DMS153 treated with DMSO at 0.1 percent for 48 hours (cell line): ENCODE data around the gene PXDC1.
A peak's percentile ranks its signal among the peaks of the same experiment; 100 is the strongest.
"Not testable (repeated sequence)": the region's sequence is repeated elsewhere in the genome, so short reads cannot be mapped to it uniquely, and the experiment has no call there.

Source experiments
- DNase-seq: peaks from one replicate; lab custom pipeline; 2025; ENCODE audit not compliant: unreplicated experiment; lab: John Stamatoyannopoulos, UW

Gene PXDC1

DNA sequence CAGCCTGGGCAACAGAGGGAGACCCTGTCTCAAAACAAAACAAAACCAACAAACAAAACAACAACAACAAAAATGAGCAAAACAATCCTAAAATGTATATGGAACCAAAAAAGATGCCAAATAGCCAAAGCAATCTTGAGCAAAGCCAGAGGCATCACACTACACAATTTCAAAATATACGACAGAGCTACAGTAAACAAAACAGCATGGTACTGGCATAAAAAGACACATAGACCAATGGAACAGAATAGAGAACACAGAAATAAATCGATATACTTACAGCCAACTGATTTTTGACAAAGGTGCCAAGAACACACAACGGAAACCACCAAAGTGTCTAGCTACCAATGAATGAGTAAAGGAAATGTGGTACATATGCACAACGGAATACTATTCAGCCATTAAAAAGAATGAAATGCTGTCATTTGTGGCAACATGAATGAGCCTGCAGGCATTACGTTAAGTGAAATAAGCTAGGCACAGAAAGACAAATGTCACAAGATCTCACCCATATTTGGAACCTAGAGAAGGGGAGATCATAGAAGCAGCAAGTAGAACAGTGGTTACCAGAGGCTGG lies 16.4 kb downstream of the PXDC1 start:
- DNase-seq, result no peak

DNA sequence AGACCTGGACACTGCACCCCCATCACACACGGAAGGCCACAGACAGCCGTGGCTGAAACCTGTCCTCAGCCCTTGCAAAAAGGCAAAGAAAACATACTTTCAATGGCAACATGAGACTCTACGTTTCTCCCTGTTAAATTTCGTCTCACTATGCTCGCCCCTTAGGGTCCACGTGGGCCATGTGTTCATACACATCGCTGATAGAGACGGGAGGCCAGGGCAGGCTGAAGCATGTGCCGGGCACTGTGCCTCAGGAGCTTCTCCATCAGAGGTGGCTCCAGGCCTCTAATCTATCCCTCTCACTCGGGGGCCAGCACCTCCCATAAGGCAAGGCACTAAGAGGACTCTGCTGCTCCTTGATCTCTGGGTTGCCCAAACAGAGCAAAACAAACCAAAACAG lies 17.5 kb downstream of the PXDC1 start:
- DNase-seq, result no peak

DNA sequence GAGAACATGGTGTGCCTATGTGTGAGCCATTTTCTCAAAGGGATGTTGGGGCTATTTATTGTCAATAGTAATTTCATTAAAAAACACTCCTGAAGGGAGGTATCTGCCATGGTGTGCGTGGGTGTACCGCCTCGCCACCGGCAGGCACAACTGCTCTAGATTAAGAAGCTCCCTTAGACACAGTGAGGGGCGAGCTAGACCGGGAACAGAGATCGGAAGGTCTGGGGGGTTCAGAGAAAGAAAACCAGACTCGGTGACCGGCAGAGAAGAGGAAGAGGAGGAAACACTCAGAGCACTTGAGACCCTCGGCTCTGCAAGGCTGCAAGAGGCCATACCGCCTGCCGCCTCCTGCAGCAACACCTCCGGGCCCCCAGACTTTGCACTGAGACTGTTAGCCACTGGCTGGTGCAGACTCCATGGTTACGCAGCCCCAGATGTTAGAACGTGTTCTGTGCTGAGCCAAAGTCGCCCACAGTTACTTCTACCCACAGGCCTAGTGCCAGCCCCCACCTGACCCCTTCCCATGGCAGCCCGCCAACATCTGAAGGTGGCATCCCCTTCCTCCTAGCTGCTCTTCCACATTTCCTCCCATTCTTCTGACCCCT lies 18.1 kb downstream of the PXDC1 start:
- DNase-seq, result no peak

DNA sequence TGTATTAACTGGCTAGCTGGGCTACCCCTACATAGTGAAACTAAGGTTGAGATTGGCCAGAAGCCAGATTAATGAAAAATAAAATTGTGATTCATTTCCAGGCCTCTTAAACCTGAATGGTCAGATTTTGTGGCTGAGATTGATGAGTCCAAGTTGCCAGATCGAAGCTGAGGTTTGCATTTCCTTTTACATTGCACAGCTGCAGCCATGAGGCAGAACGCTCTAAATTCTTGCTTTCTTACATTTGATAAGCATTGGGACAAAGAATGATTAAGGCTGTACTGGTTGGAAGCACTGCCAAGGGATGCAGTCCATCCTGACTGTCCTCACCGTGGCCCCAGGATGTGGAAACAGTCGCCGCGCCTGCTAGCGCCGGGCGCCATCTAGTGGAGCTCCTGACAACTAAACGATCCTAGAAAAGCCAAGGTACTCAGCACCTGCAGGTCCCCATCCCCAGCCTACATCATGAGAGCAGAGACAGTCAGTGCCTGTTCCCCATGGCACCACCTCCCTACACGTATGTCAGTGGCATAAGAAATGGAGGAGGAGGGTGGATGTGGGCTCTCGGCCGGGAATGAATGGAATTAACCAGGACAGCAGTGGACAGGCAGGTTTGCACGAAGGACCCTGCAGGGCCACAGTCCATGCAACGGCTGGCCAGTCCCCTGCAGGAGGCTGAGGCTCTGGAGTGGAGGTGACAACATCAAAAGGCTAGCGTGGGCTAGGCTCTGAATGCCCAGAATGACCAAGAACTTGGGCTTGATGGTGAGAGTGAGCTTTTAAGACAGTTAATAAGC lies 19.0 kb downstream of the PXDC1 start:
- peak; percentile 52 for DNase-seq

DNA sequence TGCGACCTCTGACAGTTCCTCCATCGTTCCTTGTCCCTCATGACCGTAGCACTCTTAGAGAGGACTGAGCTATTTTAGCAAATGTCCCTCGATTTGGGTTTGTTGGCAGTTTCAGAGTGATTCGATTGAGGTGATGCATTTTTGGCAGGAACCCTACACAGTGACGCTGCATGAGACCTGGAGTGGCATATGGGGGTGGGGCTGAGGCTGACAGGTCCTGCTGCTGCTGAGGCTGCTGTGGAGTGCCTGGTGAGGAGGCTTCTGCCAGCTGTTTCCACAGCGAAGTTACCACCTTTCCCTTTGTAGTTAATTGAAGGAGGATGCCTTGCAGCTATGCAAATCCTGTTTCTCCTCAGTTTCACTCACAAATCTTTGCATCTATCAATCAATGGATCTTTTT lies 19.8 kb downstream of the PXDC1 start:
- no peak for DNase-seq

DNA sequence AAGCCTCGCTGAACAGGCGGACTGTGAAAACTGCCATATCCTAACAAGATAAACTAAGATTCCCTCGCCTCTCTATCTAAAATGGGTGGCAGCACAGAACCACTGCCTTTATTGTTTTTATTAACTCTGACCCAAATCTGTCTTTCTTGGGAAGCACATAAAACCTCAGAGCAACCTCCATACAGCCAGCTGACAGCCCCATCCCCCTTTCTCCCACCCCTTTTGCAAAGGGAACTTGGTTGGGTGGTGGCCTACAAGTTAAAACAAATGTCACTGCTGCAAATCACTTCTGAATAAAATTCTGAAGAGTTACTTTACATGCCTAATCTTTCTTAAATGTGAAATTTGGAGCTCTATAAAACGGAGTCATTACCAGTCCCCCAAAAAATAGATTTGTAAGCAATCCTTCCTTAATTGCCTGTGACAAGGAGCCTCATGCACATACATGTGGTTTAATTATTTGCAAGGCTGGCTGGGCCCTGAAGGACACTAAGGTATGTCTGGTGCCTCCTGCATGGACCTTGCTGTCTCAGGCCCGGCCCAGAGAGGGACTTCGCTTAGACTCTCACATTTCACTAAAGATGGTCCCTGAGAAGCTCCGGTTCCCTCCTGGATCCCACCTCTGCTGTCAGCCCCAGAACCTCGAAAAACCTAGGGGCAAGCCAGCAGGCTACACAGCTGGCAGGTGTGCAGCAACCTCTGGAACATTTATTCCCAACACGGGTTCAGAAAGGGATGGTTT lies 21.7 kb downstream of the PXDC1 start:
- no peak for DNase-seq

DNA sequence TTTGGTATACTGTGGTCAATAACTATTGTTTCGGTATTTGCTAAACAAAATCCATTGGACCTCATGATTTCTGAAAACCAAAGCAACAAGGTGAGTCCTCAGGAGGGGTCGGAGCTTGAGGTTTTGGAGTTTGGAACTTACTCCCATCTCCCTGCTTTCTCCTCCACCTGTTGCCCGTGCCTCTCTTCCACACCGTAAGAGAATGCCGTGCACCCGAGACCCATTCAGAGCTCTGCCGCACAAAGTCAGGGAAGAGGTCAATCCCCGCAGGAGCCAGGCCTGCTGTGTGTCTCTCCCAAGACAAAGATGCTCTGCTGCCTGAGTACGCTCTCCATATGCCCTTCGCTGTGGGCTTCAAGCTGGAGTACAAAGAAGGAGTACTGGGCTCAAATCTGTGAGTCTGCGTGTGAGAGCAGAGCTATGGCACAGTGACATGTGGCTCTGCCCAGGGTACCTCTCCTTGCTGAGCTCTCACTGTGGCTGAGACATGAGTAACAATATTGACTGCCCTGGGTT lies 23.9 kb downstream of the PXDC1 start:
- no peak for DNase-seq

DNA sequence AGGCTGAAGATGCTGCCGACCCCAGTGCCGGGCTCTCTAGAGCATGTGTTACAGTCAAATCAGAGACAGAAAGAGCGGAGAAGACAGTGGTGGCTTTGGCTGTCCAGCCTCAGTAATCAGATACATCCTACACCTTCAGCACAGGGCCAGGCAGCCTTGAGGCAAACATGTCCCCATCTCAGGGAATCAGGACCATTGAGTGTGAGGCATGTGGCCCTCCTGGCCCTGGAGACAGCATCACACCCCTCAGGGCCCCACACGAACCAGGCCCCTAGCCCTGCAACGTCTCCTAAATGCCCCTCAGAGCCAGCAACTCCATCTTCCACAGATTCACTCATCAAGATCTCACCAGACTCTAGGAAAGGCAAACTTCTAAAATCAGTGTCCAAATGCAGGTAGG lies 24.5 kb downstream of the PXDC1 start:
- no peak for DNase-seq

DNA sequence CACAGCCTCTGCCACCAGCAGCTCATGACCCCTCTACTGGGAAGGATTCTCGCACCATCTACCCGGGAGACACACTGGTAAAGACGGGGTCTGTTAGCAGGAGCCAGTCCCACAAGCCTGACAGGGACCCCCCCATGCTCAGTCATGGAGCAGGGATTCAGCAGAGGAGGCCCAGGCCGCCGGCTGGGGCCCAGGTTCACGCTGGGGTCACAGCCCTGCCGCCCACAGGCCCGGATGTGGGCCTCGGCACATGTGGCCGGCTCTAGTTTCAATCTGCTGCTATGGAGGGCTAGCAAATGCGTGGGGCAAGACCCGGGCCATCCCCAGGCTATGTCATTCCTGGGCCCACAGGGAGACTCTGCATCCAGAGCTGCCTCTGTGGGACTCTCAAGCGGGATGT lies 25.1 kb downstream of the PXDC1 start:
- DNase-seq, result no peak

DNA sequence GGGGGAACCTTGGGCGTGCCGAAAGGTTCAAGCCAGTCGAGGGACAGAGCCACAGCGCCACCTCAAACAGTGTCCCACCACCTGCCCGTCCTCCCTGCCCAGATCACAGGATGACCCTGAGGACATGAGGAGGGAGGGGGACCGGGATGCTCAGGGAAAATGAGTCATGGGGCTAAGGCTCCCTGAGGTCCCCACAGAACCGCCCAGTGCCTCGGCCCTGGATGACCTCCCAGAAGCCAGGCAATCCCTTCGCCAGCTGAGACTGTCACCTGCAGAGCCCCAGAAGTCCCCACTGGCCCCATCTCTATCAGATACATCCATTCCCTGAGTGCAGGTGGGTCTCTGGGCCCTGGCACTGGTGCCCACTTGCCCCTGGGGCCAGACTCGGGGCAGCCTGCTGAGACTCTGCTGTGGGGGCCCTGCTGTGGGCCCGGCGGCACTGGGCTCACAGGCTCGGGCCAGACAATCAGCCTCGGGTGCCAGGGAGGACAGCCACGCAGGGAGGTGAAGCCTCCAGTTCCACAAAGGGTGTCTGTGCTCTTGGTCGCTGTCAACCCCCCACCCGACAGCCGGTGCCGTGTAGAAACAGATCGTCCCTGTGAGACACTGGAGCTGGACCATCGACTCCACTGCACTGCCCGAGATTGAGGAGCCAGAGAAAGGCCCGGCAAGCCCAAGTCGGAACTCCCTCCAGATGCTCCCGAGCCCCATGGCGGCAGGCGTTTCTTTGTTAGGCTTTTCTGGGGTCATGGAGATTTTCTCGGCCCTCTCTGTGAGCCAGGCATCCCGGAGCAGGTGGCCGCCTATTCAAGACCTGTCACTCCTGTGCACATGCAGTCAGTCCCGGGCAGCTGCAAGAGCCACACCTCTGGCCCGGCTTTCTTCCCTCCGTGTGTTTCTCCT lies 26.1 kb downstream of the PXDC1 start:
- no peak for DNase-seq

DNA sequence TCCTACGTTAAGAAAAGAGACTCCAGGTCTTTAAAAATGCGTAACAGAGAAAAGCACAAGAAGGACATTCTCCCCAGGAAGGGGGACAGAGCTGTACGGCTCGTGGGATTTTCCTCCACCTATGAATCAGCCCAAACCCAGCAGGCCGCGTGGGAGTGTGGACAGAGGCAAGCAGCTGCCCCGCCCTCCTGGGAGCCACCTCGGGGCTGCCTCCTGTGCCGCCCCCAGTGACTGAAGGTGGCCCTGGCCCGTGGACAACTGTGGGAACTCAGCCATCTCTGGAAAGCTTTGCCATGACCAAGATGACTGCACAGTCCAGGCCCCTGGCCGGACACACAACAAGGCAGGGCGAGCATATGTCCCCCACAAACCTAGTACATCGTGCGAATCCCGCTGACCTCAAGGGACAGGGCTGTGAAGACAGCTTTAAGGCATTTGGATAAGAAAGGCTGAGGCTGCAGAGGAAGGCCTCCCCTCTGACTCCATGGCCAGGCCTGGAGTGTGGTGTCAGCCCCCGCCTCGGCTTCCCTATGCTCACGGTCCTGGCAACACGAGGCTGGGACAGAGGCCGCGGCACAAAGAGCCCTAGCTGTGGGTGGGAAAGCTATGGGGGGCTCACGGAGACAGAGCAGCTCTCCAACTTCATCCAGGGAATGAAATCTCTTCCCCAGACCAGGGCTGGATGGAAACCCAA lies 26.9 kb downstream of the PXDC1 start:
- DNase-seq, result no peak

DNA sequence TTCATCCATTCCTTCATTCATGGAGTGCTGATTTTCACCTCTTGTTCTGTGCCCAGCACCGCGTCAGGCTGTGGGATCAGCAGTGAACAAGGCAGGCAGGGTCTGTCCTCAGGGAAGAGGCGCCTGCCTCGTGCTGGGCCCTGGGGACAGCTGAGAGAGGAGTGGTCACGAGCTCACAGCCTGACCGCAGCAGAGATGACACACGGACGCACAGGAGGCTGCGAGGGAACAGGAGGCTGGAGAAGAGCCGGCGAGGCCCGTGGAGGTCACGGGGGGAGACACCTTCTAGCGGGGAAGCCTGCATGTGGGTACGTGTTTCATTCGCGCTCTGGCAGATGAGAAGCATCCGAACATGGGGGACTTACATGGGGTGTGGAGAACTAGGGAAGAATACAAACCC lies 27.5 kb downstream of the PXDC1 start:
- no peak for DNase-seq

DNA sequence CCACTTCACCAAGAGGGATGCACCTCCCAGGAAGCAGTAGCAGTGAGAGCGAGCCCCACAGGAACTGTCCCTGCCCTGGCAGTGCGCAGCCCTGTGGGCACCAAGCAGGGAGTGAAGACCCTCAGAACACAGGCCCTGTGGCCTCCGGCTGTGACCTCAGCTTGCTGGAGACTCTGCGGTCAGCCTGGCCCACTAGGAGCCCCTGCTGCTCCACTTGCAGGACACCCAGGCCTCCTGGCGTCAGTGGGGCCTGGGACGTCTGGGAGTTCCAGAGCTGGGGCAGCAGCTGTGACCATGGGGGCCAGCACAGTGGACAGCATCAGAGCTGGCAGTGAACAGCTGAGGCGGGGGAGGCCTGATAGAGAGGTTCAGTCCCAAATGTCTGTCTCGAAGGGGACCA lies 28.3 kb downstream of the PXDC1 start:
- no peak for DNase-seq

DNA sequence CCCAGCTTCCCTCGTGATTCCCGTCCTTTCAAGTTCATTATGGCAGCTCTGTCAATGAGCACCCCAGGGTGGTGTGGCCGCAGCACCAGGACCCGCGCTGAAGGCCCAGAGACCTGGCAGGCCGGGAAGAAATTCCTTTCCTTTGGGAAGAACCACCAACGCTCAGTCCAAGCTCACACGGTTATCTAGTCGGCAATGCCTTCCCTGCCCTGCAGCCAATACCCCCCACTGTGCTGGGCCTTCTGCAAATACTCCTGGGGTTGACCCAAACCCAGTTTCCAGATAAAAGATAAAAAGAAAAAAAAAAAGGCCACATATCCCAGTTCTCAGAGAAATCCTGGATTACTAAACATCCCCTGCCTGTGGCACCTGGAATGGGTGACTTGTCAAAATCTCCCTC lies 28.7 kb downstream of the PXDC1 start:
- no peak for DNase-seq

DNA sequence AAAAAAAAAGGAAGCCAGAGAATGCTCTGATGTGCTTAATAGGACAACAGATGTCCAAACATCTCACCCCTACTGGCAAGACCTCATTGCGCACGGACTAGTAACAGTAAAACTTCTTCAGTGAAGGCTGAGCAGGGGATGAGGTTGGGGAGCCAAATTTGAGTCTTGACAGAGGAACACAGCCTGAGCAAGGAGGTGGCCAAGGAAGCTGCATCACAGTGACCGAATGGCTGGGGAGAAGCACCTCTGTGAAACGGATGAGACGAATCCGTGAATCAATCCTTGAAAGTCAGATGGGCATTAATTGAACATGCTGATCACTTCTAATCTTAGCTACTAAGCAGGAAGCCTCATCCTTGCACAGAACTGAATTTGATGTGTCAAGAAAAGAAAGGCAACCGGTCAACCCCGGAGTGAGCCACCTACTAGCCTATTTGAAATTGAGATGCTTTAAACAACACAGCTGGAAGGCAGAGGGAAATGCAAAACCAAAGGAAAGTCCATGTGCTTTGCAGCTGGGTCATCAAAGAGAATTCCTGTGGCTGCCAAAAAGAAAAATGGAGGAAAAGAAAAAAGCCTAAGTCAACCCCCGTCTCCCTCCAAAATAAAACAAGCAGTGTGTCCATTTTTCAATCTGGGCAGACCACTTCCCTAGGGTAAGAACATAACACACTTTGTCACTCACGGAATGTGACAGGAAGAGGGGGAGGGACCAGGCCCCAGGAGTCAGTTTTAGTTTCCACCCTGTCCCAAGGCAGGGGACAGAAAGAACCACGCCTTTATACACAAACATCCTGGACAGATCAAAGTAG lies 29.5 kb downstream of the PXDC1 start:
- DNase-seq, result no peak

DNA sequence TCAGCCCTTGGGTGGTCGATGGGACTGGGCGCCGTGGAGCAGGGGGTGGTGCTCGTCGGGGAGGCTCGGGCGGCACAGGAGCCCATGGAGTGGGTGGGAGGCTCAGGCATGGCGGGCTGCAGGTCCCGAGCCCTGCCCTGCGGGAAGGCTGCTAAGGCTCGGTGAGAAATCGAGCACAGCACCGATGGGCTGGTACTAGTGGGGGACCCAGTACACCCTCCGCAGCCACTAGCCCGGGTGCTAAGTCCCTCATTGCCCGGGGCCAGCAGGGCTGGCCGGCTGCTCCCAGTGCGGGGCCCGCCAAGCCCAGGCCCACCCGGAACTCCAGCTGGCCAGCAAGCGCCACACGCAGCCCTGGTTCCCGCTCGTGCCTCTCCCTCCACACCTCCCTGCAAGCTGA lies 30.7 kb downstream of the PXDC1 start:
- not testable (repeated sequence) for DNase-seq

DNA sequence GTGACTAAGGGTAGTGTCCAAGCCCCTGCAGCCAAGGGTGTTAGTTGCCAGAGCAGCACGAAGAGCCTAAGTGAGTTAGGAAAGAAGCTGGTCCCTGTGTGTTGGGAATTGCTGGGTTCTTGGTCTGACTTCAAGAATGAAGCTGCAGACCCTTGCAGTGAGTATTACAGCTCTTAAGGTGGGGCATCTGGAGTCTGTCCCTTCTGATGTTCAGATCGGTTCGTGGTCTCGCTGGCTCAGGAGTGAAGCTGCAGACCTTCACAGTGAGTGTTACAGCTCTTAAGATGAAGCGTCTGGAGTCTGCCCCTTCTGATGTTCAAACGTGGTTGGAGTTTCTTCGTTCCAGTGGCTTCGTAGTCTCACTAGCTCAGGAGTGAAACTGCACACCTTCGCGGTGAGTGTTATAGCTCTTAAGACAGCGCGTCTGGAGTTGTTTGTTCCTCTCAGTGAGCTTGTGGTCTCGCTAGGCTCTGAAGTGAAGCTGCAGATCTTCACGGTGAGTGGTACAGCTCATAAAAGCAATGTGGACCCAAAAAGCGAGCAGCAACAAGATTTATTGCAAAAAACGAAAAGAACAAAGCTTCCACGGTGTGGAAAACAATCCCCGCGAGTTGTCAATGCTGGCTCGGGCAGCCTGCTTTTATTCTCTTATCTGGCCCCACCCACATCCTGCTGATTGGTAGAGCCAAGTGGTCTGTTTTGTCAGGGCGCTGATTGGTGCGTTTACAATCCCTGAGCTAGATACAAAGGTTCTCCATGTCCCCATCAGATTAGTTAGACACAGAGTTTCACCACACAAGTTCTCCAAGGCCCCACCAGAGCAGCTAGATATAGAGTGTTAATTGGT lies 31.8 kb downstream of the PXDC1 start:
- DNase-seq, result no peak

DNA sequence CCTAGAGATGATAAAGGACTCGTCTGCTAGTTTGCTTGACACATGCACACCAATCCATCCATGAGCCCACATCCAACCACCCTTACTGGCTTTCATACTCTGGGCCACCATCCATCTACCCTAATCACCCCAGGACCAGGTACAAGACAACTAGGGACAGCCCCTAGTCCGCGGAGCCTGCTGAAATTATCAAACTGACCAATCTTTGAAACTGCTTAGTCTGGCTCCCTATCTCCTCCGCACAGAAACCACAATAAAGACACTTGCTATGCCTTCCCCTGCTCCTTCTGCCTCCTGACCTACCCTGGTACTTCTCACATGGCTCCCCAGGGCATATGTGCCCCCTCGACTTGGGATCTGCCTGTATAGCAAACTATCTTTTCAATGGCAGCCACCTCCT lies 33.1 kb downstream of the PXDC1 start:
- no peak for DNase-seq
